Neural crest cell (in vitro differentiated cells): ENCODE results near the gene LRMDA. TPM values are rescaled to one million over a fixed set of nuclear protein-coding genes. Genes with fewer than 3 reads are reported as not detected.

Source experiments
- DNase-seq: peaks from one replicate; pipeline ENCODE4 v3.0.0; 2021; ENCODE audit warnings: low read depth, mixed read lengths, low spot score
- H3K27ac Mint-ChIP-seq: one replicate; pipeline ENCODE4 v1.8.0; 2021; ENCODE audit warnings: mild to moderate bottlenecking, mixed read lengths; ENCODE audit not compliant: unreplicated experiment
- H3K27me3 Mint-ChIP-seq: 2 replicates; pipeline ENCODE4 v1.8.0; 2021; ENCODE audit warnings: low read depth, mild to moderate bottlenecking, mixed read lengths
- H3K36me3 Mint-ChIP-seq: 2 replicates; pipeline ENCODE4 v1.8.0; 2021; ENCODE audit warnings: low read depth, mild to moderate bottlenecking, mixed read lengths
- H3K4me1 Mint-ChIP-seq: 2 replicates; pipeline ENCODE4 v1.8.0; 2021; ENCODE audit warnings: mixed read lengths
- H3K4me3 Mint-ChIP-seq: one replicate; pipeline ENCODE4 v1.8.0; 2021; ENCODE audit warnings: mild to moderate bottlenecking, mixed read lengths
- H3K9me3 Mint-ChIP-seq: 2 replicates; pipeline ENCODE4 v1.8.0; 2021; ENCODE audit warnings: mixed read lengths
- total RNA-seq: library from RNA; stranded (reverse); gene quantifications from 2 replicates; pipeline ENCODE4 v1.2.1, GENCODE V29; 2021
- TF ChIP-seq, protein P1 (sequence below): fragments of 200-600 bp; sonication (generic); conservative IDR thresholded peaks from 2 replicates; pipeline ENCODE4 v1.5.0; 2021; ENCODE audit warnings: antibody characterized with exemption, mild to moderate bottlenecking

LRMDA gene
- total RNA-seq, 1 donor from 2014 or later, result 3.1 TPM

DNA sequence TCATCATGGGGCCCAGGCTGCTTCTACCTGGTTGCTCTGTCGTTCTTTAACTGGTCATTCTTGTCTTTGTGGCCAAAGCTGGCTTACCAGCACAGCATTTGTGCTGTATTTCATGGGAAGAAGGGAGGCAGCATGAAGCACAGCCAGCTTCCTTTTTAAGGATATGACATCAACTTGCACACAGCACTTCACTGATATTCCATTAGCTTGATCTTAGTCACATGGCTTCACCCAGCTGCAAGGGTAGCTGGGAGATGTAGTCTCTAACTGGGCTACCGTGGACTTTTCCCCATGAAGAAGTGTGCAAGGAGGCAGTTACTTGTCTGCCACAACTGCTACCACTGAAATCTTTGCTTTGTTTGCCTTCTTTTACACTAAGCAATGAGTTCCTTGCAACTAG lies 525.2 kb downstream of the LRMDA start:
- Mint-ChIP-seq H3K27me3 (no peaks in the 10 kb centered on the region), H3K9me3 (no peaks in the 10 kb centered on the region), H3K36me3 (no peaks in the 10 kb centered on the region), H3K4me3 (no peak overlapping the region), H3K4me1 (peaks cover 15% of the 10 kb centered on the region), H3K27ac (no peak overlapping the region)
- TF ChIP-seq, protein P1, sequence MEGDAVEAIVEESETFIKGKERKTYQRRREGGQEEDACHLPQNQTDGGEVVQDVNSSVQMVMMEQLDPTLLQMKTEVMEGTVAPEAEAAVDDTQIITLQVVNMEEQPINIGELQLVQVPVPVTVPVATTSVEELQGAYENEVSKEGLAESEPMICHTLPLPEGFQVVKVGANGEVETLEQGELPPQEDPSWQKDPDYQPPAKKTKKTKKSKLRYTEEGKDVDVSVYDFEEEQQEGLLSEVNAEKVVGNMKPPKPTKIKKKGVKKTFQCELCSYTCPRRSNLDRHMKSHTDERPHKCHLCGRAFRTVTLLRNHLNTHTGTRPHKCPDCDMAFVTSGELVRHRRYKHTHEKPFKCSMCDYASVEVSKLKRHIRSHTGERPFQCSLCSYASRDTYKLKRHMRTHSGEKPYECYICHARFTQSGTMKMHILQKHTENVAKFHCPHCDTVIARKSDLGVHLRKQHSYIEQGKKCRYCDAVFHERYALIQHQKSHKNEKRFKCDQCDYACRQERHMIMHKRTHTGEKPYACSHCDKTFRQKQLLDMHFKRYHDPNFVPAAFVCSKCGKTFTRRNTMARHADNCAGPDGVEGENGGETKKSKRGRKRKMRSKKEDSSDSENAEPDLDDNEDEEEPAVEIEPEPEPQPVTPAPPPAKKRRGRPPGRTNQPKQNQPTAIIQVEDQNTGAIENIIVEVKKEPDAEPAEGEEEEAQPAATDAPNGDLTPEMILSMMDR, result no peak
- no peak for DNase-seq

DNA sequence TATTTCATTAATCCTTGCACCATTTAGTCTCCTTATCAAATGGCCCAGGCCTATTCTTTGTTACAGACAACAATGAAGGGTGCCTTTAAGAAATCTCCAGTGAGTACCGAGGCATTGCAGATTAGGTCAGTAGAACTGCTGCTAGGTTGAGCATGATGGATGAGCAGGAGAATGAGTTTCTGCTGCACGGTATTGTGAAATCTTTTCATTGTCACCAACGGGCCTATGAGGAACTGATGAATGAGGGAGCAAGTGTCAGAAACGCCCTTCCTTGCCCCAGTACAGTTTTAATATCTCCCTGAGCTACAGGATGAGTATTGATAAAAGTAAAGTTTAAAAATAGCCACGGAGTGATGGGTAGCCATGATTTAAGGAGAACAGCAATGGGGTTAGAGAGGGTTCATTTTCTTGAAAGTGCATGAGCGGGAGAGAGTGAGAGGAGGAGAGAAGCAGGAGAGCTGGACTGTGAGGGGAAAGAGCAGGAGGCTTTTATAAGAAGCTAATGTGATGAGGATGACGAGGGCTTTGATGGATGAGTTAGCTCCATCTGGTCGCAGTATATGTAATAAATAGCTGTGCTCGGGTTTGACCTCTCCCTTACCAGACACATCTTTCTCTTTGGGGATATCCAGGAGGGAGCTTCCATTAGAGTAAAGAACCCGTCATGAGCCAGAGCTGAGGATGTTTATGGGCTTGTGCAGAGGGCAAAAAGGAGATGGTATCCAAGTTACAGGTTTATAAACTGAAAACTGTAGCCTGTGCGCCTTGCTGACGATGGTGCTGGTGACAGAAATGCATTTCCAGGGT lies 526.1 kb downstream of the LRMDA start:
- no peak overlapping the region for H3K27ac Mint-ChIP-seq
- H3K27me3 Mint-ChIP-seq, result no peaks in the 10 kb centered on the region
- no peaks in the 10 kb centered on the region for H3K9me3 Mint-ChIP-seq
- H3K36me3 Mint-ChIP-seq, result no peaks in the 10 kb centered on the region
- H3K4me1 Mint-ChIP-seq, result peaks cover 13% of the 10 kb centered on the region
- DNase-seq, result no peak
- no peak overlapping the region for H3K4me3 Mint-ChIP-seq
- TF ChIP-seq, protein P1, result no peak

DNA sequence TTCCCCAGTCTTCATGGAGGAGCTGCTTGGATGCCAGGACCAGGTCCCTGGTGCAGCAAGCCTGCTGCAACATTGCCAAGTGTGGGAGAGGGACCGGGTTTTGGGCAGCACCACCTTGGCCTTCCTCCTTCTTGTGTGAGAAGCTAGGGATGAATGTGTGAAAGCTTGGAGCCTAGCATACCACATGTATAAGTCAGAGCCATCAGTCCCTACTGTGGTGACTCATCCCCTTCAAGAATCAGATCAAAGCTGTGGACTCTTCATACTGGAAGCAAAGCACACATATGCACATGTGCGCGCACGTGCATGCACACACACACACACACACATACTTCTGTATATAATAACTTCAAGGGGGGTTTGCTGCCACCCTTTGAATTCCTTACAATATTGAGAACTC lies 527.8 kb downstream of the LRMDA start:
- no peak overlapping the region for H3K27ac Mint-ChIP-seq
- no peak overlapping the region for H3K4me3 Mint-ChIP-seq
- H3K4me1 Mint-ChIP-seq, result peaks cover 13% of the 10 kb centered on the region

DNA sequence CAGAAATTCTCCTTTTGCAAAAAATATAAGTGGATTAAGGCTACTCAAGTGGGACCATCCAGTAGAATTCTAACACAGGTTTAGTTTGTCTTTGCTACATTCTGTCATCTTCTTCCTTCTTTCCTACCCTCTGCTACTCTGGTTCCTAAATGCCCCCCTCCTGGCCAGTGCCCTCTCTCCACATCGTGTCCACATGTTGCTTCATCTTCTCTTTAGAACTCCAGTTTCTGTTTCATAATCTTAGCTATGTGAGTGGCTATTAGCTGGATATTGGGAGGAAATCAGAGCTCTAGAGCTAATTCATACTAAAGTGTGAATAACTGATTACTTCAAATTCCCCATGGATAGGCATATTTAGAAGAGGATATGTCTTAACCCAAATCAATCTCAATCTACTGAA lies 528.5 kb downstream of the LRMDA start:
- Mint-ChIP-seq H3K27ac (no peak overlapping the region), H3K27me3 (no peaks in the 10 kb centered on the region), H3K36me3 (no peaks in the 10 kb centered on the region), H3K9me3 (no peaks in the 10 kb centered on the region), H3K4me1 (peaks cover 13% of the 10 kb centered on the region), H3K4me3 (no peak overlapping the region)
- no peak for DNase-seq
- TF ChIP-seq, protein P1, result no peak

More for the DNA sequence above, 527.8 kb downstream of the LRMDA start:
- TF ChIP-seq, protein P1, result no peak
- Mint-ChIP-seq H3K9me3 (no peaks in the 10 kb centered on the region), H3K36me3 (no peaks in the 10 kb centered on the region), H3K27me3 (no peaks in the 10 kb centered on the region)
- DNase-seq, result no peak

DNA sequence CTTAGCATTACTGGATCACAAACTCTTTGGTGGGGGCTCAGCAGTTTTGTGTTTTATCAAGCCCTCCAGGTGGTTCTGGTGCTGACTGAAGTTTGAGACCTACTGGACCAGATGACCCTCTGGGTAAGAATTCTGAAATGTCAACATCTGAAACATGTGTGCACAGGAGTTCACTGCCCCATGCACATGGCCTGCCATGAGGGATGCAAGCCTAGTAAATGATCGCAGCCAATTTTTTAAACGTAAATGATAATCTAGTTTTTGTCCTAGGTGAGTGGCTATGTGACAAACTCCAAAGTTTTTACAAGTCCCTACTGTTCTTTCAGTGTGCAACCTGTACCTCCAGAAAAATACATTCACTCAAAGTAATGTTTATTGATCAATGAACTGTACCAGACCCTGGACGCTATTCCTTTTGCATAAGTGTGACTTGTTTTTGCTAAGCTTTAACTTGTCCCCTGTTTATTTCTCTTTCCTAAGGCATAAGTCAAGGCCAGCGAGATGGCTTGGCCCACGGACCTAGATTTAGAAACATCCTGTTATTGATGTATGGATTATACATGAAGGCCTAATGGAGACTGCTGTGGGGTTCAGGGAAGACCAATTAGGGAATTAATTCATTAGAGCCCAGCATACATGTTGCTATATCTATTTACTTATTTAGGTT lies 531.1 kb downstream of the LRMDA start:
- Mint-ChIP-seq H3K36me3 (no peaks in the 10 kb centered on the region), H3K27ac (no peak overlapping the region), H3K4me1 (peaks cover 8% of the 10 kb centered on the region), H3K9me3 (no peaks in the 10 kb centered on the region), H3K27me3 (no peaks in the 10 kb centered on the region), H3K4me3 (no peak overlapping the region)
- TF ChIP-seq, protein P1, result no peak
- no peak for DNase-seq
